Spleen (tissue), 7 donors: ENCODE results near the gene LRRD1.

Source experiments
- CTCF ChIP-seq, 11 experiments: fragments of 200-600 bp in 7 of 11; fragments of 450-650 bp in 4 of 11; sonication (generic) in 4 of 11; IDR thresholded peaks in 8 of 11; conservative IDR thresholded peaks in 3 of 11; 1 replicate in 7 of 11; 2 replicates in 4 of 11; pipeline versions ENCODE4 v1.4.0 to v1.8.0; 2016 to 2021; ENCODE audit warnings: antibody characterized with exemption in 11 of 11, inconsistent platforms in 4 of 11, mild to moderate bottlenecking in 1 of 11
- POLR2A ChIP-seq, 3 donors: fragments of 450-650 bp; IDR thresholded peaks; one replicate each; pipeline ENCODE4 v1.5.1; 2017; ENCODE audit warnings: antibody characterized with exemption in 3 of 3, mild to moderate bottlenecking in 1 of 3
- POLR2AphosphoS5 ChIP-seq, 3 donors: sonication (generic); formaldehyde crosslinking; IDR thresholded peaks; one replicate each; pipeline ENCODE4 v1.5.1; 2017; ENCODE audit warnings: antibody characterized with exemption in 3 of 3
- donor health status: DM: no; HTN: no; CAD: no; lungs with moderate emphysema.
- donor health status: DM: no; HTN: no; CAD: no.
- donor health status: DM: no; HTN: no; CAD: no.

GRCh38 chr7:92137557-92137956 lies 41.4 kb downstream of the LRRD1 start:
- TF ChIP-seq CTCF (IDR thresholded peaks at IDR 0.05 in 8 of 11, conservative IDR thresholded peaks at IDR 0.05 in 3 of 11) (no peak), POLR2A (IDR thresholded peaks at IDR 0.05) (no peak), POLR2AphosphoS5 (IDR thresholded peaks at IDR 0.05) (no peak)
